ENCODE results near the gene SLC22A17.

The SLC22A17 gene

GRCh38 chr14:23302290-23303225 is 50.1 kb downstream of the SLC22A17 start, which contains the start of gene PPP1R3E:
TSS of gene PPP1R3E (minus strand) at chr14:23302859. CDS start at chr14:23302576, 283 bp downstream.
- DNase-seq: peak; percentile 95

- peak; percentile 67 for DNase-seq
Observed at GRCh38 chr14:23301969-23302289, 50.8 kb downstream of the SLC22A17 start.

GRCh38 chr14:23301288-23301968 is 51.3 kb downstream of the SLC22A17 start:
- DNase-seq: peak; percentile 98

GRCh38 chr14:23300687-23301223 is 51.9 kb downstream of the SLC22A17 start:
- peak; percentile 41 for DNase-seq

- DNase-seq: no peak
Observed at GRCh38 chr14:23299986-23300686, 52.6 kb downstream of the SLC22A17 start.

GRCh38 chr14:23299211-23299957 is 53.3 kb downstream of the SLC22A17 start:
- DNase-seq: no peak

- no peak for DNase-seq
Observed at GRCh38 chr14:23297611-23298277, 54.9 kb downstream of the SLC22A17 start.

- DNase-seq: no peak
Observed at GRCh38 chr14:23297096-23297495, 55.6 kb downstream of the SLC22A17 start.
